Esophagus muscularis mucosa (tissue), 4 donors: Measurements from ENCODE around the gene OXT. TPM values are rescaled to one million over a fixed set of nuclear protein-coding genes. Genes with fewer than 3 reads are reported as not detected.

Source experiments
- DNase-seq: peaks from one replicate; pipeline ENCODE4 v3.0.0-alpha.2; 2017; ENCODE audit errors: extremely low spot score
- H3K27ac ChIP-seq, 4 donors: fragments of 200-600 bp; sonication (generic); replicated peaks in 1 of 4; 1 replicate in 3 of 4; 2 replicates in 1 of 4; pipeline ENCODE4 v1.5.1; 2016 to 2019; ENCODE audit warnings: mild to moderate bottlenecking in 1 of 4
- H3K27me3 ChIP-seq, 4 donors: fragments of 200-600 bp; sonication (generic); one replicate each; pipeline versions ENCODE4 v1.5.1 to v1.6.0; 2016 to 2019
- H3K36me3 ChIP-seq, 4 donors: fragments of 200-600 bp; sonication (generic); one replicate each; pipeline ENCODE4 v1.5.1; 2016 to 2019
- H3K4me1 ChIP-seq, 4 donors: fragments of 200-600 bp; sonication (generic); one replicate each; pipeline ENCODE4 v1.5.1; 2016 to 2019
- H3K4me3 ChIP-seq, 4 donors: fragments of 200-600 bp; sonication (generic); 1 replicate in 2 of 4; 2 replicates in 2 of 4; pipeline ENCODE4 v1.5.1; 2016 to 2019; ENCODE audit warnings: mild to moderate bottlenecking in 4 of 4, moderate library complexity in 1 of 4
- H3K9me3 ChIP-seq, 4 donors: fragments of 200-600 bp; sonication (generic); 1 replicate in 3 of 4; 2 replicates in 1 of 4; pipeline ENCODE4 v1.5.1; 2016 to 2019
- CTCF ChIP-seq, 3 experiments: fragments of 200-600 bp in 2 of 3; fragments of 450-650 bp in 1 of 3; sonication (generic) in 2 of 3; IDR thresholded peaks; one replicate each; pipeline ENCODE4 v1.5.1; 2017 to 2019; ENCODE audit warnings: antibody characterized with exemption in 3 of 3, mild to moderate bottlenecking in 2 of 3, moderate library complexity in 1 of 3
- EP300 ChIP-seq: sonication (generic); formaldehyde crosslinking; IDR thresholded peaks from one replicate; pipeline ENCODE4 v1.6.1; 2017; ENCODE audit warnings: antibody characterized with exemption
- POLR2A ChIP-seq: fragments of 450-650 bp; IDR thresholded peaks from one replicate; pipeline ENCODE4 v1.6.1; 2017; ENCODE audit warnings: antibody characterized with exemption, moderate library complexity, mild to moderate bottlenecking, low read depth
- POLR2AphosphoS5 ChIP-seq, 2 donors: sonication (generic); formaldehyde crosslinking; IDR thresholded peaks; one replicate each; pipeline ENCODE4 v1.6.1; 2017; ENCODE audit warnings: antibody characterized with exemption in 2 of 2
- WGBS: methylation state at CpG from one replicate; pipeline ENCODE4 v1.1.5; 2018; 5-methylcytosine and 5-hydroxymethylcytosine counted together
- intact Hi-C: fragments of 100-400 bp; cut with DNase I; formaldehyde crosslinking; loops from one replicate; pipeline ENCODE4 v1.15.1; 2023
- total RNA-seq, 4 donors: library from RNA; depleted of rRNA; stranded (reverse); fragments of >200 nt; gene quantifications; one replicate each; pipeline versions ENCODE4 v1.1.0 to v1.2.1, GENCODE V29; 2016

The OXT gene
- total RNA-seq, 4 donors from 2014 or later, result not detected

GRCh38 chr20:3080939-3081388 is 9.5 kb downstream of the OXT start:
- no peaks in the 10 kb centered on the region for H3K9me3 ChIP-seq
- H3K4me1 ChIP-seq, result peaks cover 19 to 29% (median 25%) of the 10 kb centered on the region in 4 donors
- intact Hi-C loops, result no loop called here
- TF ChIP-seq POLR2A (no peak), CTCF (IDR thresholded peaks at IDR 0.05) (no peak), POLR2AphosphoS5 (IDR thresholded peaks at IDR 0.05) (no peak)
- H3K27ac ChIP-seq, result no peak overlapping the region
- no peak overlapping the region for H3K4me3 ChIP-seq
- no peak for DNase-seq
- peaks cover 0 to 72% (median 22%) of the 10 kb centered on the region in 4 donors for H3K27me3 ChIP-seq
- no peaks in the 10 kb centered on the region for H3K36me3 ChIP-seq
- WGBS, result 62% methylated on average over 4 of the region's 6 CpGs

GRCh38 chr20:3081641-3082040 is 10.2 kb downstream of the OXT start:
- no peak for DNase-seq
- intact Hi-C loops, result no loop called here
- no peak overlapping the region for H3K27ac ChIP-seq
- WGBS, result 93% methylated on average over 4 of the region's 11 CpGs
- H3K4me1 ChIP-seq, result peaks cover 19 to 29% (median 25%) of the 10 kb centered on the region in 4 donors
- H3K4me3 ChIP-seq, result no peak overlapping the region
- H3K9me3 ChIP-seq, result no peaks in the 10 kb centered on the region
- H3K36me3 ChIP-seq, result no peaks in the 10 kb centered on the region
- H3K27me3 ChIP-seq, result peaks cover 0 to 67% (median 22%) of the 10 kb centered on the region in 4 donors
- TF ChIP-seq POLR2AphosphoS5 (IDR thresholded peaks at IDR 0.05) (no peak), POLR2A (no peak), EP300 (no peak), CTCF (IDR thresholded peaks at IDR 0.05) (no peak)

GRCh38 chr20:3082306-3082951 is 11.0 kb downstream of the OXT start:
- no peaks in the 10 kb centered on the region for H3K9me3 ChIP-seq
- H3K36me3 ChIP-seq, result no peaks in the 10 kb centered on the region
- peaks cover 19 to 29% (median 25%) of the 10 kb centered on the region in 4 donors for H3K4me1 ChIP-seq
- DNase-seq, result no peak
- H3K4me3 ChIP-seq, result peak overlapping the region; percentile 41 to 56 (median 45)
- intact Hi-C loops, result no loop called here
- no peak overlapping the region for H3K27ac ChIP-seq
- TF ChIP-seq EP300, result no peak
- TF ChIP-seq POLR2AphosphoS5 (IDR thresholded peaks at IDR 0.05), result no peak
- no peak for TF ChIP-seq POLR2A
- TF ChIP-seq CTCF (IDR thresholded peaks at IDR 0.05), result no peak
- H3K27me3 ChIP-seq, result peaks cover 0 to 63% (median 22%) of the 10 kb centered on the region in 4 donors
- 9% methylated on average over 25 of the region's 71 CpGs for WGBS

GRCh38 chr20:3082955-3083952 is 11.8 kb downstream of the OXT start:
- no peak for DNase-seq
- WGBS, result 57% methylated on average over 23 of the region's 76 CpGs
- H3K27me3 ChIP-seq, result peaks cover 0 to 63% (median 22%) of the 10 kb centered on the region in 4 donors
- H3K9me3 ChIP-seq, result no peaks in the 10 kb centered on the region
- TF ChIP-seq EP300, result no peak
- no peak for TF ChIP-seq POLR2A
- no peak for TF ChIP-seq POLR2AphosphoS5 (IDR thresholded peaks at IDR 0.05)
- TF ChIP-seq CTCF (IDR thresholded peaks at IDR 0.05), result no peak
- H3K4me3 ChIP-seq, result peak overlapping the region; percentile 41 to 56 (median 45)
- peaks cover 19 to 29% (median 25%) of the 10 kb centered on the region in 4 donors for H3K4me1 ChIP-seq
- no peak overlapping the region for H3K27ac ChIP-seq
- no peaks in the 10 kb centered on the region for H3K36me3 ChIP-seq
- intact Hi-C loops, result no loop called here
